ENCODE measurements around the gene ESRRB. TPM values are rescaled to one million over a fixed set of nuclear protein-coding genes. Genes with fewer than 3 reads are reported as not detected.
A peak's percentile ranks its signal among the peaks of the same experiment; 100 is the strongest.

ESRRB gene
- total RNA-seq, 1 experiment from 2014 or later: 0.25 TPM

GRCh38 chr14:76491172-76491930 is 115.4 kb downstream of the ESRRB start:
- no peak for DNase-seq (ENCODE audit: extremely low read depth, low read depth)

- no peak for DNase-seq (ENCODE audit: extremely low read depth, low read depth)
Observed at GRCh38 chr14:76495983-76496382, 120.0 kb downstream of the ESRRB start.

- no peak for DNase-seq (ENCODE audit: extremely low read depth, low read depth)
Observed at GRCh38 chr14:76496595-76496994, 120.7 kb downstream of the ESRRB start.

- peak; percentile 8 for DNase-seq (ENCODE audit: extremely low read depth, low read depth)
Observed at GRCh38 chr14:76497550-76498462, 121.9 kb downstream of the ESRRB start.

- DNase-seq (ENCODE audit: extremely low read depth, low read depth): no peak
Observed at GRCh38 chr14:76498463-76498935, 122.6 kb downstream of the ESRRB start.

GRCh38 chr14:76498976-76499375 is 123.0 kb downstream of the ESRRB start:
- no peak for DNase-seq (ENCODE audit: extremely low read depth, low read depth)

GRCh38 chr14:76499399-76499798 is 123.5 kb downstream of the ESRRB start:
- no peak for DNase-seq (ENCODE audit: extremely low read depth, low read depth)

GRCh38 chr14:76500011-76500410 is 124.1 kb downstream of the ESRRB start:
- DNase-seq (ENCODE audit: extremely low read depth, low read depth): no peak

GRCh38 chr14:76500480-76500879 is 124.5 kb downstream of the ESRRB start:
- no peak for DNase-seq (ENCODE audit: extremely low read depth, low read depth)

- DNase-seq (ENCODE audit: extremely low read depth, low read depth): no peak
Observed at GRCh38 chr14:76501156-76501720, 125.3 kb downstream of the ESRRB start.

- DNase-seq (ENCODE audit: extremely low read depth, low read depth): no peak
Observed at GRCh38 chr14:76502219-76502618, 126.3 kb downstream of the ESRRB start.

GRCh38 chr14:76502638-76503037 is 126.7 kb downstream of the ESRRB start:
- no peak for DNase-seq (ENCODE audit: extremely low read depth, low read depth)

- DNase-seq (ENCODE audit: extremely low read depth, low read depth): no peak
Observed at GRCh38 chr14:76509311-76509710, 133.4 kb downstream of the ESRRB start.

- no peak for DNase-seq (ENCODE audit: extremely low read depth, low read depth)
Observed at GRCh38 chr14:76510181-76510580, 134.2 kb downstream of the ESRRB start.

- DNase-seq (ENCODE audit: extremely low read depth, low read depth): peak; percentile 24
Observed at GRCh38 chr14:76514213-76514998, 138.5 kb downstream of the ESRRB start.

- DNase-seq (ENCODE audit: extremely low read depth, low read depth): no peak
Observed at GRCh38 chr14:76516884-76517283, 140.9 kb downstream of the ESRRB start.

- no peak for DNase-seq (ENCODE audit: extremely low read depth, low read depth)
Observed at GRCh38 chr14:76518366-76518765, 142.4 kb downstream of the ESRRB start.

GRCh38 chr14:76525106-76525821 is 149.3 kb downstream of the ESRRB start:
- no peak for DNase-seq (ENCODE audit: extremely low read depth, low read depth)

- DNase-seq (ENCODE audit: extremely low read depth, low read depth): no peak
Observed at GRCh38 chr14:76531085-76531484, 155.1 kb downstream of the ESRRB start.

GRCh38 chr14:76531821-76532318 is 155.9 kb downstream of the ESRRB start:
- DNase-seq (ENCODE audit: extremely low read depth, low read depth): no peak

Measured in NCI-H460 (cell line).